ENCODE results near the gene MED17.
A peak's percentile ranks its signal among the peaks of the same experiment; 100 is the strongest.
"Not testable (repeated sequence)": the region's sequence is repeated elsewhere in the genome, so short reads cannot be mapped to it uniquely, and the experiment has no call there.

Gene MED17, protein sequence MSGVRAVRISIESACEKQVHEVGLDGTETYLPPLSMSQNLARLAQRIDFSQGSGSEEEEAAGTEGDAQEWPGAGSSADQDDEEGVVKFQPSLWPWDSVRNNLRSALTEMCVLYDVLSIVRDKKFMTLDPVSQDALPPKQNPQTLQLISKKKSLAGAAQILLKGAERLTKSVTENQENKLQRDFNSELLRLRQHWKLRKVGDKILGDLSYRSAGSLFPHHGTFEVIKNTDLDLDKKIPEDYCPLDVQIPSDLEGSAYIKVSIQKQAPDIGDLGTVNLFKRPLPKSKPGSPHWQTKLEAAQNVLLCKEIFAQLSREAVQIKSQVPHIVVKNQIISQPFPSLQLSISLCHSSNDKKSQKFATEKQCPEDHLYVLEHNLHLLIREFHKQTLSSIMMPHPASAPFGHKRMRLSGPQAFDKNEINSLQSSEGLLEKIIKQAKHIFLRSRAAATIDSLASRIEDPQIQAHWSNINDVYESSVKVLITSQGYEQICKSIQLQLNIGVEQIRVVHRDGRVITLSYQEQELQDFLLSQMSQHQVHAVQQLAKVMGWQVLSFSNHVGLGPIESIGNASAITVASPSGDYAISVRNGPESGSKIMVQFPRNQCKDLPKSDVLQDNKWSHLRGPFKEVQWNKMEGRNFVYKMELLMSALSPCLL

GRCh38 chr11:93784145-93784934 is at the start of gene MED17:
Gene MED17 (plus strand): TSS chr11:93784282. CDS start chr11:93784514, 232 bp downstream.
- DNase-seq: peak; percentile 89

DNA sequence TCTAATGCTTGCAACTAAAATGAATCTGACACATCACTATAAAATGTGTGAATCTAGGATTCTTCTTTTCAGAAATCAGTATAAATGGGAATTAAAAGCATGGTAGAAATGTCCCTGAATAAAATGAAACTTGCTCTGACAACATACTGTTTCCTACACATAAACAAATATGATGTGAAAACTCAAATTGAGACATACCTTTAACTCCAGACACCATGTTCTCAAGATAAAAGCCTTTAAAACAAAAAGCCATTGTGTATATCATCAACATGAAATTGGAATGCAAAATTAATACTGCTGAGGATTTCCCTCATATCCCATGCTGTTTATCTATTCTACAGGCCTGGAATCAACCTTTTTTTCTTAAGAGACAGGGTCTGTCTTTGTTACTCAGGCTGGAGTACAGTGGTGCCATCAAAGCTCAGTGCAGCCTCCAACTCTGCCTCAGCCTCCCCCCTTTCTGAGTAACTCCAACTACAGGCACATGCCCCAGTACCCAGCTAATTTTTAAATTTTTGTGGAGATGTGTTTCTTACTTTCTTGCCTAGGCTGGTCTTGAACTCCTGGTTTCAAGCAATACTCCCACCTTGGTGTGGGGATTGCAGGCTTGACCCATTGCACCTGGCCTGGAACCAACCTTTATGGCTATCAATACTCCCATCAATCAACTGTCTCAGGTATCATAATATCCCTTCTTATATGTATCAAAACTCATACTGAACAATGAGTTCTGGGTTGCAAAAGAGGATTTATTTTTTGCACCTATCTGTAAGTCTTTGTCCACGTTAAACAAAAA is 49.5 kb upstream of the MED17 start:
- no peak for DNase-seq

- DNase-seq: no peak
These were observed 48.5 kb upstream of the MED17 start for GRCh38 chr11:93735627-93736026.

- DNase-seq: no peak
These were observed 48.0 kb upstream of the MED17 start for GRCh38 chr11:93736129-93736528.

- no peak for DNase-seq
These were observed 46.0 kb upstream of the MED17 start for GRCh38 chr11:93737904-93738612.

GRCh38 chr11:93738647-93739081 is 45.4 kb upstream of the MED17 start:
- no peak for DNase-seq

DNA sequence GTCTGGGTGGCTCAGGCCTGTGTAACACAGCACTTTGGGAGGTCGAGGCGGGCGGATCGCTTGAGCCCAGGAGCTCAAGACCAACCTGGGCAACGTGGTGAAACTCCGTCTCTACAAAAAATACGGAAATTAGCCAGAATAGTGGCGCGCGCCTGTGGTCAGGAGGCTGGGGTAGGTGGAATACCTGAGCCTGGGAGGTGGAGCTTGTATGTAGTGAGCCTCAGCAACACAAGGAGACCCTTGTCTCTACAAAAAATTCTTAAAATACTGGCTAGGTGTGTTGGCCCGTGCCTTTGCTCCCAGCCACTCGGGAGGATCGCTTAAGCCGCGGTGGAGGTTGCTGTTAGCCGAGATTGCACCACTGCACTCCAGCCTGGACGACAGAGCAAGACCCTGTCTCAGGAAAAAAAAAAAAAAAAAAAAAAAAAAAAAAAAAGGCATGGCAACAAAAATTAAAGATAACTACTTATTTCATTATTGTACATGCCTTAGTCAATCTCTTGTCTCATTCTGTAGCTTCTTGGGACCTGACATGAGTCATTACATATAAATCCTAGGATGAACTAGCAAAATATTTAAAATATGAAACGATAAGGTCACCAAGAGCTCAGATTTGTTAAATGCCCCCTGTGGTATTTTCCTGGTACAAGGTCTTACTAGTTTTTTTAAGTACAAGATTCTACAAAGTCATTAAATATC is 43.9 kb upstream of the MED17 start:
- no peak for DNase-seq

DNA sequence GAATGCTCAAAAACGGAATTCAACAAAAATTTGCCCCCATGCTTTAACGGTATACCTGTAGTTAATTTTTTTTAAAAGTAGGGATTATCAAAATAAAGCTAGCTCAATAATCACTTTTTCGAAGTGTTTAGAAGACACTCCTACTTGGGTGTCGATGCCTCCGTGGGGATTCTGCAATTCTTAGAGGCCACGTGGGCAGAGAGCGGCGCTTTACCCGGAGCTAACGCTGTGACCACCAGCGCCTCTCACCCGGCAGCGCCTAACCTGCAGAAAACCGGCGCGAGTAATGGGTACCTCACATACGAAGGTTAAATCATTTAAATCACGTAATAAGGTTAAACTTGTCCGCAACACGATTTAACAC is 43.4 kb upstream of the MED17 start:
- DNase-seq: peak; percentile 59

- peak; percentile 93 for DNase-seq
These were observed 42.8 kb upstream of the MED17 start, which contains the start of the genes C11orf54 and TAF1D for GRCh38 chr11:93741094-93741881. Gene C11orf54 (plus strand): TSS chr11:93741672. CDS start chr11:93747394, 5,722 bp downstream. Gene TAF1D (minus strand): TSS chr11:93741495. CDS start chr11:93739304, 2,191 bp downstream.

GRCh38 chr11:93741882-93742226 is 42.2 kb upstream of the MED17 start:
- DNase-seq: no peak

- no peak for DNase-seq
These were observed 40.8 kb upstream of the MED17 start for GRCh38 chr11:93743291-93743690.

DNA sequence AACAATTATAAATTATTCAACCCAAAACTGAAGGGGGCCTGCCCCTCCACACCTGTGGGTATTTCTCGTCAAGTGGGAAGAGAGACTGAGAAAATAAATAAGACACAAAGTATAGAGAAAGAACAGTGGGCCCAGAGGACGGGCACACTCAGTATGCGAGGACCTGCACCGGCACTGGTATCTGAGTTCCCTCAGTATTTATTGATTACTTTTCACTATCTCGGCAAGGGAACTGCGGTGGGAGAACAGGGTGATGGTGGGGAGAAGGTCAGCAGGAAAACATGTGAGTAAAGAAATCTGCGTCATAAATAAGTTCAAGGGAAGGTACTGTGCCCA is 39.4 kb upstream of the MED17 start:
- DNase-seq: no peak

DNA sequence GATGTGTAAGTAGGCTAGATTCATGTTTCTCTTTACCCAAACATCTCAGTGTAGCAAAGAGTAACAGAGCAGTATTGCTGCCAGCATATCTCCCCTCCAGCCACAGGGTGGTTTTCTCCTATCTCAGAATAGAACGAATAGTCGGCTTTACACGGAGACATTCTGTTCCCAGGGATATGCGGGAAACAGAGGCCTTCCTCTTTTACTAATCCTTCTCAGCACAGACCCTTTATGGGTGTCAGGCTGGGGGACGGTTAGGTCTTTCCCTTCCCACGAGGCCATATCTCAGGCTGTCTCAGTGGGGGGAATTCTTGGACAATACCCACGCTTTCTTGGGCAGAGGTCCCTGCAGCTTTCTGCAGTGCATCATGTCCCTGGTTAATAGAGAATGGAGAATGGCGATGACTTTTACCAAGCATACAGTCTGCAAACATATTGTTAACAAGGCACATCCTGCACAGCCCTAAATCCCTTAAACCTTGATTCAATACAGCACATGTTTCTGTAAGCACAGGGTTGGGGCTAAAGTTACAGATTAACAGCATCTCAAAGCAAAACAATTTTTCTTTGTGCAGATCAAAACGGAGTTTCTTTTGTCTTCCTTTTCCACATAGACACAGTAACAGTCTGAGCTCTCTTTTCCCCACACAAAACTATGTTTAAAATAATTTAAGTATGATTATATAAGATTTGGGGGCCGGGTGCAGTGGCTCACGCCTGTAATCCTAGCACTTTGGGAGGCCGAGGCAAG is 38.9 kb upstream of the MED17 start:
- DNase-seq: not testable (repeated sequence)

DNA sequence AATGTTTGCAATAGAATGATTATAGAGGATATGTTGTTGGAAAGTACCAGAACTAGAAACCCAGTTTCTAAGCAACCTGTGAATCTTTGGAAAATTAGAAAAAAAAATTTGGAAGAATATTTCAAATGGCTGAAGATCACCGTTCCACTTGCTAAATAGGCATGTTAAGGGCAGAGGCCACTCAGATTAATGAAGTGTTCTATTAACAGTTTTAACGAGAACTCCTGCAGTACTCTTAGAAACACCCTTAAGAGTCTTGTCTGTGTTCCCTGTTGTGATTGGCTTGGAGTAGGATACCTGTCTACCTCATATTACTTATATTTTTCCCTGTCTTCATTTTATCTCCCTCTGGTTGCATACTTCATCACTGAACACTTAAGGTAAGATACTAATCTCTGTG is 38.0 kb upstream of the MED17 start:
- no peak for DNase-seq

DNA sequence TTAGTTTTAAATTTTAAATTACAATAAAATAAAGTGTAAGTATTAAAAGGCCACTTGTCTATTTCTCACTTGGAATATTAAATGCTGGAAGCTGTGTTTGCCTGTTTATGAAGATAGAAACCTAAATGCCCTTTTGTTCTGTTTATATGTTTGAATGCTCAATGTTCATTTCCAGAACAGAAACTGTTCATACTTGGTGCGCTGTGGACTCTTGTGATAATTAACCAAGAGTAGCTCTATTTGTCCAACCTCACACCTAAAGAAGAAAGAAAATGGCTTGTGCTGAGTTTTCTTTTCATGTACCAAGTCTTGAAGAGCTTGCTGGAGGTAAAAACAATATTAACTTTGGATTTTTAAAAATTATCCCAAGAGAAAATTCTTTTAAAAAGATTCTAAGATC is 37.0 kb upstream of the MED17 start:
- no peak for DNase-seq

DNA sequence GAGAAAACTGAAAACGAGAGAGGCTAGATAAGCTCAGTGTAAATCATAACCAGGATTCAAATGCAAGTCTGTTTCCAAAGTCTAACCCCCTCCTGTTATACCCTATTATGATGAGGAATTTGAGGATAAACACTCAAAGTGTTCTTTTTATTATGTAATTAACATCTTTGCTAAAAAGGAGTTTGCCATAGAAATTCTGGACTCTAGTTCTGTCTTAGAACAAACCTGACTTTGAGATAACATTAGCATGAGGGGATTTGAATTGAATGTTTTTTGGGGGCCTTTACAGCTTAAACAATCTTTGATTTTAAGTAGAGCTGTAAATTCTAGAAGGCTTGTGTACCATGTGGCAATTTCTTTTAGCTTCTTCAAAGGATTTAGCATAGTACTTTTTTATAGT is 33.1 kb upstream of the MED17 start:
- DNase-seq: no peak

GRCh38 chr11:93753241-93753640 is 30.8 kb upstream of the MED17 start:
- no peak for DNase-seq

DNA sequence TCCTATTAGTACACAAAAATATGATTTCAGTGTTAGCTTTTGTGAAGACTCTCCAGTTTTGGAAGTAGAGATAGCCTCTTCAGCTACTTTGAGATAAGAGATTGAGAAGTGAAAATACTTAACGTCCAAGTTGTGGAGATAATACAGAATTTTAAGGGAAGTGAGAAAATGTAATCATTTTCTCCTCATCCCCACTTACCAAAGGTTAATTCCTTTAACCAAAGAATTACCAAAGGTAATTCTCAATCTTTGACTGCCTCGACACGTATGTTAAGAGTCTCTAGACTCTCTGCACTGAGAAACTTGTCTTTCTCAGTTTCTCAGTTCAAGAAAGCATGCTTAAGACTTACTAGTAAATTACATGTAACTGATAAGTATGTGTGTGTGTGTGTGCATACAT is 27.3 kb upstream of the MED17 start:
- no peak for DNase-seq

- no peak for DNase-seq
These were observed 26.8 kb upstream of the MED17 start for GRCh38 chr11:93757301-93757700.

Data from NCI-H2029 treated with DMSO at 0.1 percent for 48 hours (cell line).